ENCODE results near the gene SMARCC1.

DNA sequence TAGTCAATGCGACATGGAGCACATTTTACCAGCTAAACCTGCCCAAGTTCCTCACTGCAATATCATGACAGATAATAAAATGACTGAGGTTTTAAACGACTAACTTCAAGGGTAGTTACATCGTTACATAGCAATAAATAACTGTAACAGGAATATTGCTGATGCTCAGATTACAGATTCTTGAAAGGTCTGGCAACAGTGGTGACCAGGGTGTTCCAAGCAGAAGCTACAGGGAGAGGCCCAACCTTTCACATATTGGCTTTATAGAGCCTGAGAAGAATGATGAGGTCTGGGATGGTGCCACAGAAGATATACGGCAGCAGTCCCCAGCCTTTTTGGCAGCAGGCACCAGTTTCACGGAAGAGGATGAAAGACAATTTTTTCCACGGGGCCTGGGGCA is 151.9 kb downstream of the SMARCC1 start:
- TF ChIP-seq, protein P1, sequence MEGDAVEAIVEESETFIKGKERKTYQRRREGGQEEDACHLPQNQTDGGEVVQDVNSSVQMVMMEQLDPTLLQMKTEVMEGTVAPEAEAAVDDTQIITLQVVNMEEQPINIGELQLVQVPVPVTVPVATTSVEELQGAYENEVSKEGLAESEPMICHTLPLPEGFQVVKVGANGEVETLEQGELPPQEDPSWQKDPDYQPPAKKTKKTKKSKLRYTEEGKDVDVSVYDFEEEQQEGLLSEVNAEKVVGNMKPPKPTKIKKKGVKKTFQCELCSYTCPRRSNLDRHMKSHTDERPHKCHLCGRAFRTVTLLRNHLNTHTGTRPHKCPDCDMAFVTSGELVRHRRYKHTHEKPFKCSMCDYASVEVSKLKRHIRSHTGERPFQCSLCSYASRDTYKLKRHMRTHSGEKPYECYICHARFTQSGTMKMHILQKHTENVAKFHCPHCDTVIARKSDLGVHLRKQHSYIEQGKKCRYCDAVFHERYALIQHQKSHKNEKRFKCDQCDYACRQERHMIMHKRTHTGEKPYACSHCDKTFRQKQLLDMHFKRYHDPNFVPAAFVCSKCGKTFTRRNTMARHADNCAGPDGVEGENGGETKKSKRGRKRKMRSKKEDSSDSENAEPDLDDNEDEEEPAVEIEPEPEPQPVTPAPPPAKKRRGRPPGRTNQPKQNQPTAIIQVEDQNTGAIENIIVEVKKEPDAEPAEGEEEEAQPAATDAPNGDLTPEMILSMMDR (IDR thresholded peaks at IDR 0.05 in 8 of 11, conservative IDR thresholded peaks at IDR 0.05 in 3 of 11): no peak
- TF ChIP-seq POLR2AphosphoS5 (IDR thresholded peaks at IDR 0.05): no peak

All from spleen (tissue), 7 donors.